HepG2 (cell line): Measurements from ENCODE around the gene LRP5. TPM values are rescaled to one million over a fixed set of nuclear protein-coding genes. Genes with fewer than 3 reads are reported as not detected.

Source experiments
- CREM ChIP-seq, 2 experiments: sonication (generic) in 1 of 2; formaldehyde crosslinking in 1 of 2; IDR thresholded peaks; 2 replicates each; pipeline versions ENCODE4 v1.4.0 to v1.6.1; 2016 to 2020; ENCODE audit warnings: antibody characterized with exemption in 1 of 2, mild to moderate bottlenecking in 1 of 2, missing genetic modification reagents in 1 of 2
- DPF2 ChIP-seq: sonication (generic); formaldehyde crosslinking; IDR thresholded peaks from 2 replicates; pipeline ENCODE4 v1.4.0; 2020; ENCODE audit warnings: mild to moderate bottlenecking, low read depth, missing genetic modification reagents, borderline replicate concordance
- HMG20A ChIP-seq: IDR thresholded peaks from 2 replicates; pipeline ENCODE4 v1.6.1; 2016; ENCODE audit warnings: borderline replicate concordance
- KDM6A ChIP-seq: IDR thresholded peaks from 2 replicates; pipeline ENCODE4 v1.6.1; 2016; ENCODE audit warnings: low read depth
- NCOR1 ChIP-seq: fragments of 200-600 bp; sonication (generic); IDR thresholded peaks from 2 replicates; pipeline ENCODE4 v1.7.0; 2017; ENCODE audit warnings: antibody characterized with exemption, low read length, borderline replicate concordance
- NR2F2 ChIP-seq: IDR thresholded peaks from 2 replicates; pipeline ENCODE4 v1.6.1; 2012; ENCODE audit warnings: low read depth, inconsistent platforms, borderline replicate concordance
- PAXIP1 ChIP-seq: sonication (generic); formaldehyde crosslinking; conservative IDR thresholded peaks from 2 replicates; pipeline ENCODE4 v1.4.0; 2020; ENCODE audit warnings: mild to moderate bottlenecking, missing genetic modification reagents, moderate library complexity
- RBFOX2 ChIP-seq: fragments of 200-400 bp; formaldehyde crosslinking; IDR thresholded peaks from 2 replicates; pipeline ENCODE4 v1.6.1; 2017; ENCODE audit warnings: low read depth, mild to moderate bottlenecking, low read length
- RFX3 ChIP-seq: IDR thresholded peaks from 2 replicates; pipeline ENCODE4 v1.6.1; 2016; ENCODE audit warnings: missing biosample characterization, missing genetic modification reagents
- SAP130 ChIP-seq: IDR thresholded peaks from 2 replicates; pipeline ENCODE4 v1.6.1; 2016; ENCODE audit warnings: low read depth
- SMAD9 ChIP-seq: sonication (generic); formaldehyde crosslinking; IDR thresholded peaks from 2 replicates; pipeline ENCODE4 v1.5.1; 2020; ENCODE audit warnings: mild to moderate bottlenecking, missing genetic modification reagents
- TARDBP ChIP-seq: sonication (generic); formaldehyde crosslinking; IDR thresholded peaks from 2 replicates; pipeline ENCODE4 v1.8.0; 2022; ENCODE audit warnings: mild to moderate bottlenecking, missing genetic modification reagents
- TBX2 ChIP-seq: sonication (generic); formaldehyde crosslinking; IDR thresholded peaks from 2 replicates; pipeline ENCODE4 v1.5.0; 2020; ENCODE audit warnings: missing genetic modification reagents, mild to moderate bottlenecking, borderline replicate concordance
- TEAD2 ChIP-seq: sonication (generic); formaldehyde crosslinking; IDR thresholded peaks from 2 replicates; pipeline ENCODE4 v1.9.0; 2021; ENCODE audit warnings: missing genetic modification reagents
- WIZ ChIP-seq: sonication (generic); formaldehyde crosslinking; IDR thresholded peaks from 2 replicates; pipeline ENCODE4 v1.5.1; 2020; ENCODE audit warnings: mild to moderate bottlenecking, missing genetic modification reagents
- ZNF543 ChIP-seq: sonication (generic); formaldehyde crosslinking; IDR thresholded peaks from 2 replicates; pipeline ENCODE4 v1.4.0; 2020; ENCODE audit warnings: mild to moderate bottlenecking, missing genetic modification reagents
- ZNF572 ChIP-seq: sonication (generic); formaldehyde crosslinking; IDR thresholded peaks from 2 replicates; pipeline ENCODE4 v1.5.1; 2020; ENCODE audit warnings: mild to moderate bottlenecking, missing genetic modification reagents
- ZNF615 ChIP-seq: sonication (generic); formaldehyde crosslinking; IDR thresholded peaks from 2 replicates; pipeline ENCODE4 v1.5.0; 2020; ENCODE audit warnings: mild to moderate bottlenecking, missing genetic modification reagents, borderline replicate concordance
- ZNF75D ChIP-seq: sonication (generic); formaldehyde crosslinking; IDR thresholded peaks from 2 replicates; pipeline ENCODE4 v1.8.1; 2023; ENCODE audit warnings: missing genetic modification reagents, mild to moderate bottlenecking, borderline replicate concordance
- polyA plus RNA-seq, 8 experiments: library from polyadenylated mRNA; depleted of rRNA in 3 of 8; stranded (reverse) in 7 of 8; unstranded in 1 of 8; fragments of >200 nt; fragmentation: Illumina TruSeq in 4 of 8; extraction: Trizol in 4 of 8; gene quantifications; 2 replicates each; pipeline versions ENCODE4 v1.2.1 to v1.2.3, GENCODE V29; 2011 to 2016; ENCODE audit warnings: low read depth in 4 of 8, missing spikeins in 1 of 8, mixed read lengths in 1 of 8; ENCODE audit not compliant: insufficient read depth in 1 of 8
- total RNA-seq, 5 experiments: library from RNA; depleted of rRNA; stranded (reverse); fragments of >200 nt; fragmentation: Illumina TruSeq; extraction: Trizol; gene quantifications; 2 replicates each; pipeline ENCODE4 v1.2.3, GENCODE V29; 2016; ENCODE audit warnings: low read depth in 1 of 5
- TF ChIP-seq, protein P1 (sequence below): sonication (generic); formaldehyde crosslinking; IDR thresholded peaks from 2 replicates; pipeline ENCODE4 v1.5.0; 2020; ENCODE audit warnings: mild to moderate bottlenecking, missing genetic modification reagents, borderline replicate concordance
- TF ChIP-seq, protein P2 (sequence below): sonication (generic); formaldehyde crosslinking; conservative IDR thresholded peaks from 2 replicates; pipeline ENCODE4 v1.8.1; 2023; ENCODE audit warnings: missing genetic modification reagents

Gene LRP5
- total and polyA plus RNA-seq, 2 of the 13 experiments (the other 11 are each of a cell fraction or from before 2014, with no cell fraction given), result 40.4 to 64.0 TPM

GRCh38 chr11:68270196-68271022, 42.0 kb upstream of the LRP5 start (continued):
- TF ChIP-seq TBX2 (CRISPR knock-in tag), result no peak
- 0 out of 2 replicates have a peak, but pooled peaks have one; percentile 16 for TF ChIP-seq DPF2 (CRISPR knock-in tag)
- TF ChIP-seq, protein P1, sequence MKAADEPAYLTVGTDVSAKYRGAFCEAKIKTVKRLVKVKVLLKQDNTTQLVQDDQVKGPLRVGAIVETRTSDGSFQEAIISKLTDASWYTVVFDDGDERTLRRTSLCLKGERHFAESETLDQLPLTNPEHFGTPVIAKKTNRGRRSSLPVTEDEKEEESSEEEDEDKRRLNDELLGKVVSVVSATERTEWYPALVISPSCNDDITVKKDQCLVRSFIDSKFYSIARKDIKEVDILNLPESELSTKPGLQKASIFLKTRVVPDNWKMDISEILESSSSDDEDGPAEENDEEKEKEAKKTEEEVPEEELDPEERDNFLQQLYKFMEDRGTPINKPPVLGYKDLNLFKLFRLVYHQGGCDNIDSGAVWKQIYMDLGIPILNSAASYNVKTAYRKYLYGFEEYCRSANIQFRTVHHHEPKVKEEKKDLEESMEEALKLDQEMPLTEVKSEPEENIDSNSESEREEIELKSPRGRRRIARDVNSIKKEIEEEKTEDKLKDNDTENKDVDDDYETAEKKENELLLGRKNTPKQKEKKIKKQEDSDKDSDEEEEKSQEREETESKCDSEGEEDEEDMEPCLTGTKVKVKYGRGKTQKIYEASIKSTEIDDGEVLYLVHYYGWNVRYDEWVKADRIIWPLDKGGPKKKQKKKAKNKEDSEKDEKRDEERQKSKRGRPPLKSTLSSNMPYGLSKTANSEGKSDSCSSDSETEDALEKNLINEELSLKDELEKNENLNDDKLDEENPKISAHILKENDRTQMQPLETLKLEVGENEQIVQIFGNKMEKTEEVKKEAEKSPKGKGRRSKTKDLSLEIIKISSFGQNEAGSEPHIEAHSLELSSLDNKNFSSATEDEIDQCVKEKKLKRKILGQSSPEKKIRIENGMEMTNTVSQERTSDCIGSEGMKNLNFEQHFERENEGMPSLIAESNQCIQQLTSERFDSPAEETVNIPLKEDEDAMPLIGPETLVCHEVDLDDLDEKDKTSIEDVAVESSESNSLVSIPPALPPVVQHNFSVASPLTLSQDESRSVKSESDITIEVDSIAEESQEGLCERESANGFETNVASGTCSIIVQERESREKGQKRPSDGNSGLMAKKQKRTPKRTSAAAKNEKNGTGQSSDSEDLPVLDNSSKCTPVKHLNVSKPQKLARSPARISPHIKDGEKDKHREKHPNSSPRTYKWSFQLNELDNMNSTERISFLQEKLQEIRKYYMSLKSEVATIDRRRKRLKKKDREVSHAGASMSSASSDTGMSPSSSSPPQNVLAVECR (CRISPR knock-in tag), result peak; percentile 51
- peak; percentile 71; the same call in 1 of the 2 replicates for TF ChIP-seq CREM (IDR thresholded peaks at IDR 0.05)
- TF ChIP-seq CREM (CRISPR knock-in tag; IDR thresholded peaks at IDR 0.05), result no peak
- TF ChIP-seq KDM6A, result 0 out of 2 replicates have a peak, but pooled peaks have one; percentile 20
- no peak for TF ChIP-seq RFX3 (CRISPR knock-in tag)
- no peak for TF ChIP-seq TEAD2 (CRISPR knock-in tag)
- TF ChIP-seq WIZ, result no peak
- no peak for TF ChIP-seq ZNF75D (CRISPR knock-in tag)
- no peak for TF ChIP-seq NR2F2
- TF ChIP-seq RBFOX2, result 0 out of 2 replicates have a peak, but pooled peaks have one; percentile 20
- TF ChIP-seq ZNF543 (CRISPR knock-in tag), result no peak
- no peak for TF ChIP-seq HMG20A (CRISPR knock-in tag)
- TF ChIP-seq ZNF615 (CRISPR knock-in tag), result no peak
- peak; percentile 91 for TF ChIP-seq NCOR1
- no peak for TF ChIP-seq SMAD9 (CRISPR knock-in tag)
- TF ChIP-seq, protein P2, sequence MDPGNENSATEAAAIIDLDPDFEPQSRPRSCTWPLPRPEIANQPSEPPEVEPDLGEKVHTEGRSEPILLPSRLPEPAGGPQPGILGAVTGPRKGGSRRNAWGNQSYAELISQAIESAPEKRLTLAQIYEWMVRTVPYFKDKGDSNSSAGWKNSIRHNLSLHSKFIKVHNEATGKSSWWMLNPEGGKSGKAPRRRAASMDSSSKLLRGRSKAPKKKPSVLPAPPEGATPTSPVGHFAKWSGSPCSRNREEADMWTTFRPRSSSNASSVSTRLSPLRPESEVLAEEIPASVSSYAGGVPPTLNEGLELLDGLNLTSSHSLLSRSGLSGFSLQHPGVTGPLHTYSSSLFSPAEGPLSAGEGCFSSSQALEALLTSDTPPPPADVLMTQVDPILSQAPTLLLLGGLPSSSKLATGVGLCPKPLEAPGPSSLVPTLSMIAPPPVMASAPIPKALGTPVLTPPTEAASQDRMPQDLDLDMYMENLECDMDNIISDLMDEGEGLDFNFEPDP (CRISPR knock-in tag), result 0 out of 2 replicates have a peak, but pooled peaks have one; percentile 84
- peak; percentile 23; the same call in 1 of the 2 replicates for TF ChIP-seq TARDBP
- TF ChIP-seq ZNF572 (CRISPR knock-in tag), result no peak
- TF ChIP-seq PAXIP1 (CRISPR knock-in tag), result peak; percentile 75
- peak; percentile 79; the same call in 1 of the 2 replicates for TF ChIP-seq SAP130 (CRISPR knock-in tag)
